Pons (tissue), 1 donor: ENCODE results near the gene EDC4.
"Not testable (repeated sequence)": the region's sequence is repeated elsewhere in the genome, so short reads cannot be mapped to it uniquely, and the experiment has no call there.

ENCODE experiments used
- DNase-seq: peaks from one replicate; pipeline ENCODE4 v3.0.0-alpha.2; 2016; ENCODE audit warnings: low spot score

Gene EDC4

DNA sequence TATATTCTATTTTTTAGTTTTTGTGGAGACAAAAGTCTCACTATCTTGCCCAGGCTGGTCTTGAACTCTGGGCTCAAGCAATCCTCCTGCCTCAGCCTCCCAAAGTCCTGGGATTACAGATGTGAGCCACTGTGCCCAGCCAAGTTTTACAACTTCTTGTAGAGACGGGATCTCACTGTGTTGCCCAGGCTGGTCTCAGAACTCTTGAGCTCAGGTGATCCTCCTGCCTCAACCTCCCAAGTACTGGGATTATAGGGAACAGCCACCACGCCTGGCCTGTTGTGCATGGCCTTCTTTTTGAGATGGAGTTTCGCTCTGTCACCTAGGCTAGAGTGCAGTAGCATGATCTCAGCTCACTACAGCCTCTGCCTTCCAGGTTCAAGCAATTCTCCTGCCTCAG lies 19.2 kb upstream of the EDC4 start:
- no peak for DNase-seq

DNA sequence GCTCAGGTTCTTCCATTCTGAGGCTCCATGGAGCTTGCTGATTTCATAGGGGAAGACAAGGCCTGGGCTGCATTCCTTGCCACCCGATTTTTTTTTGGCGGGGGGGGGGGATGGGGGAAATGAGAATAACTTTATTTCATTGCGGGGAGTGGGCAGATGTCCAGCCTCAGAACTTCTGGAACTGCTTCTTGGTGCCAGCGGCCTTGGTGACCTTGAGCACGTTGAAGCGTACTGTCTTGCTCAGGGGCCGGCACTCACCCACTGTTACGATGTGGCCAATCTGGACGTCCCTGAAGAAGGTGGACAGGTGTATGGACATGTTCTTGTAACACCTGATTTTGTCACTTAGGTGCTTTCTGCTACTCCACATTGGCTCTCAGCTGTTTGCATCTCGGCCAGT lies 17.1 kb upstream of the EDC4 start:
- DNase-seq, result no peak

DNA sequence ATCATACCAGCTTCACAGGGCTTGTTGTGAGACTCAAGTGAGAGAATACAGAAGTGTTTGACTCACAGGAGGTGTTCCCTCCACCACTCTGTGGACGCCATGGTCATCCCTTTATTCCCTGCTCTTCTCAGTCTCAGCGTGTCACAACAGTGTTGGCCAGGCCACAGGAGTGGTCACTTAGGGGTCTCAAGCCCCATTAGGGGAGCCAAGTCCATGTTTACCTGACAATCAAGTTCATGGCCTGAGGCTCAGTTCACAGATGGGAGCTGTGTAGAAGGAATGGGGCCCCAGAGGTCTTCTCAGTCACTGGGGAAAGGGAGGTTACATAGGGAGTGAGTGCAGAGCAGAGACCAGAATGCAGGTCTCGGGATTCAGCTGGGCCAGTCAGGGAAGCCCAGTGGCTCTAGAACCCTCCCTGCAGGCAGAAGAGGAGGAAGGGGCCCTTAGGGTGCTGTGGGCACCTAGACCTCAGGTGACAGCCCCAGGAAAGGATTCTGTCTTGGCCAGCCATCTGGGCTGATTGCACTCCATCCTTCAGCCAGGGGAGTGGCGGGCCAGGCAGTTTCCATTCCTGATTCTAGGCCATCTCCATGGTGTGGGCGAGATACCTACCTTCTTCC lies 15.8 kb upstream of the EDC4 start:
- DNase-seq, result no peak

DNA sequence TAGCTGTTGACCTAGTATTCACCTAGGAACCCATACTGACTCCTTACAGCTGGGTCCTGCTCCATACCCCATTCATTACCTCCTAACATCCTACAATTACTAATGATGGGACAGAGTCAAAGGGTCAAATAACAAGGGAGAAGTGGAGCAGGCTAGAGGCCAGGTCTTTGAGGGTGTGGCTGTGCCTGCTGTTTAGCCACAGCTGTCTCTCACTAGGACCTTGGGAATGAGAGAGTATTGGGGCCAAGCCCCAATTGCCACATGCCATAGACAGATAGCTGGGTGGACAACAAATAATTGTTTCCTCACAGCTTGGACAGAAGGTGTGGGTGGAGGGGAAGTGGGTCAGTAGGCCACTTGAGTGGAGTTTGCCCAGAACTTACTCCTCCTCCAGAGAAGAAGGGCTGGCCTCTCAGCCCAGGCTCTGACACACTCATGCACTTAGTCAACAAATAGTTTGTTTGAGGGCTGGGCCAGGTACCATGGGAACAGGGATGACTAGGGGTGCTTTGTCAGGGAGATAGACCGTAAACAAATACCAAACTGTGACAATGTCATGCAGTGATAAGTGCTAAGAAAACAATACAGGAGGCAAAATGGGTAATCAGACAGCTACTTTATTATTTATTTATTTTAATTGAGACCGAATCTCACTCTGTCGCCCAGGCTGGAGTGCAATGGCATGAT lies 15.2 kb upstream of the EDC4 start:
- peak; percentile 18 for DNase-seq

DNA sequence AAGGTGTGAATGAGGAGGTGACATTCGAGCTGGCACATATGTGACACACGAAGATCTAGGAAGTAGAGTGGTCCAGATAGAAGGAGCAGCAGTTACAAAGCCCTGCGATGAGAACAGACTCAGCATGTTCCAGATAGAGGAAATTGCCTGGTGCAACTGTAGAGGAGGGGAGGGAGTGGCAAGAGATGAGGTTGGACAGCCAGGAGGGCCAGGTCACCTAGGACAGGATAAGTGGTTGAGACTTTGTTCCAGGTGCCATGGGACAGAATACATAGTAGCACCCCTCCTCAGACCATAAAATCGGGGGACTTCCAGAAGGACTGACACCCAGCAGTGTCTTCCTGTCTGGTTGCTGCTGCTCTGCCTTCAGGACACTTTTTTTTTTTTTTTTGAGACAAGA lies 14.4 kb upstream of the EDC4 start:
- DNase-seq, result no peak

DNA sequence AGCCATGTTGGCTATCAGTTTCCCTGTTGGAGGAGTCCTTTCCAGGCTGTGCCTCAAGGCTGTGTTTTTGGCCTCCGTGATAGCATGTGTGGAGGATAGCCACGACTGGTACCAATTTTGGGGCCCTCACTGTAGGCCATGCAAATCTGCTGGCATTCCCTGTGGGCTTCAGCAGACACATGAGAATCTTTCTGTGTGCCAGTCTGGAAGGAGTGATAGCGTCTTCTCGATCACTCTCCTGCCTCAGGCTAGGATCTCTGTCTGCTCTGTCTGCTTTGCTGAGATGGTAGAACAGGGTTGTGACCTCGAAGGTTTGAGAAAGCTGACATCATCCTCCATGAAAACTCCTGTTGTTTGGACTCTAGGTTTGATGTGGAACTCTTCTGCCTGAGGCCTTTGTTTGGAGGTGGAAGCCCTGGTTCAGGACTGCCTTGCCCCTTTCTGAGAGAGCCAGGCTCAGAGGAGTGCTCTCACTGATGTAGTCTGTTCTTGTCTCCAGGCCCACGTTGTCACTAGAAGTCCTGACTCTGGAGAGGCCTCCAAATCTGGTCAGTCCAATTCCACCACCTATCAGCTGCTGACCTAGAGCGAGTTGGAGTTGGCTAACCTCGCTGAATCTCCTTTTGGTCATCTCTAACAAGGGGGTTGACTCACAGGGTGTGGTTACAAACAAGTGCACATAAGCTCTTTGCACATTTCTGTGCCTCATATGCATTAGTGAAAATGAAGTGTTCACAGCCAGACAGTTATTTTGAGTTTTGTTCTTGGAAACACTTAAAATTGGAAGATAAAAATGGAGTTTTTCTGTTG lies 12.1 kb upstream of the EDC4 start:
- DNase-seq, result no peak

DNA sequence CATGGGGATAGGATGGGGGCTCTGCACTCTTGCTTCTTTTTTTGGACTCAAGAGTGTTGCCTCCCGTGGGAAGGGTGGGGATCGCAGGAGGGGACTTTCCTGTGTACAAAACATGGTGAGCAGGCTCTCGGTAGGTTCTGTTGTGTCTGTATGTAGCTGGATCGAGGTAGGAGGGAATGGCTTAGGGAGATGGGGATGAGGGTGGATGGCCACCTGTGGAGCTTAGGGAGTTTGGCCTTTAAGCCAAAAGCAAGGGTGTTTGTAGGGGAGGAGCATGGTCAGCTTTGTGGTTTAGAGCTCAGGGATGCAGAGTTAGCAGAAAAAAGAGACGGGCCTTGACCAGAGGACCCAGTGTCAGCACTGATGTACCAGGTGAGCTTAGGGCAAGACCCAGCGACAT lies 11.0 kb upstream of the EDC4 start:
- no peak for DNase-seq

DNA sequence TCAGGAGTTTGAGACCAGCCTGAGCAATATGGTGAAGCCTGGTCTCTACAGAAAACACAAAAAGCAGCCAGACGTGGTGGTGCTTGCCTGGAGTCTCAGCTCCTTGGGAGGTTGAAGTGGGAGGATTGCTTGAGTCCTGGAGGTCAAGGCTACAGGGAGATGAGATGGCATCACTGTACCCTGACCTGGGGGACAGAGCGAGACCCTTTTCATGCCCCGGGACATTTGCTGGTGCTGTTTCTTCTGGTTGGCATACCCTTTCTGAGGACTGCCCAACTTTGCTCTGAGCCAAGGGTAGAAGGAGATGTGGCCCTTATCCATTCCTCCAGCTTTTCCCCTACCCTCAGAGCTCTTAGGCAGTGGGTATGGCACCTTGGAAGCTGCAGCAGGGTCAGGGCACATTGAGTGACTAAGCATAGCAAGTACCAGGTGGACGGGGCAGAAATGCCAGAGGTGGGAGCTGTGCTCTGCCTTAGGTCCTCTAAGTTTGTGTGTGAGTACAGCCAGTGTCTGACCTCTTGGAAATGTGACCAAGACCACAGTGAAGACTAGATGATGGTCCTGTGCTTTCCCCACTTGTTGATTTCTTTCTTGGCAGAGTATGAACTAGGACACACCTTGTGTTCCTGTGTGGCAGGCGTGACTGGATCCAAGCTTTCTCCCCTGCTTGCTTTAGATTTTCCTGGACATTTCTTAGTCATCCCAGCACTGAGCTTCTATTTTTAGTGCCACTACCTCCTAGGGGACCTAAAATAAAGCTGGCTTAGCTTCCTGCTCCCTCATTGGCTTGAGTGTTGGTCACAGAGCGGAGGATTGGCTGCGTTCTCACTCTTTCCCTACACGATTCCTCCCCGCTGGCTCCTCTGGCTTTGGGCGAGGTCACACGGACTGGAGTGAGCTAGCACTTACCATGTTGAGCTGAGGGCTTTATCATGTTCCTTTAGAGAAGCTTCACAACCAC lies 9.9 kb upstream of the EDC4 start:
- DNase-seq, result no peak

DNA sequence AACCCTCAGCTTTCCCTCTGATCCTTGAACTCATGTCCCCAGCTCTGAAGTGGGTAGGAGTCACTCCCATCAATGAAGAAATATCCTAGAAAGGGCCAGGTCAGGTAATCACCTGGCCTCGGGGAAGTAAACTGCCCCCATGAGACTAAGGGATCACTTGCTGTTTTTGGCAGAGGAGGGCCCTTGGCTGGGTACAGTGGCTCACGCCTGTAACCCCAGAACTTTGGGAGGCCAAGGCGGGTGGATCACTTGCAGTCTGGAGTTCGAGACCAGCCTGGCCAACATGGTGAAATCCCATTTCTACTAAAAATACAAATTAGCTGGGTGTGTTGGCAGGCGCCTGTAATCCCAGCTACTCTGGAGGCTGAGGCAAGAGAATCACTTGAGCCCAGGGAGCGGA lies 8.8 kb upstream of the EDC4 start:
- not testable (repeated sequence) for DNase-seq

DNA sequence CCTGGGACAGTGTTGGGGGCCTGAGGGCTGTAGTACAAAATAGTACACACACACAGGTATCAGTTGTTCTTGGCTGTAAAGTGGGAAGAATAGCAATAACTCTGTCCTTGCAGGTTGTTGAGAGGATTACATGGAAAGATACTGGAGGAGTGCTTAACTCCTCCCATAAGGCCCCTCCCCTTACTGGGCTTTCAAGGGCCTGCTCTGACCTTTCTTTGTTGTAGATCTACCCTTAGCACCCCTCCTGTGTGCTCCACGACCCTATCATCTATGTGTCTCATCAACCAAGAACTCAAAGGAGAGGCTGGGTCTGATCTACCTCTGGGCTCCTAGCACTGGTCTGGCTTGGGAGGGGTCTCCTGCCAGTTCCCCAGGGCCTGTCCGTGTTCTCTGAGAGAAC lies 8.3 kb upstream of the EDC4 start:
- no peak for DNase-seq

DNA sequence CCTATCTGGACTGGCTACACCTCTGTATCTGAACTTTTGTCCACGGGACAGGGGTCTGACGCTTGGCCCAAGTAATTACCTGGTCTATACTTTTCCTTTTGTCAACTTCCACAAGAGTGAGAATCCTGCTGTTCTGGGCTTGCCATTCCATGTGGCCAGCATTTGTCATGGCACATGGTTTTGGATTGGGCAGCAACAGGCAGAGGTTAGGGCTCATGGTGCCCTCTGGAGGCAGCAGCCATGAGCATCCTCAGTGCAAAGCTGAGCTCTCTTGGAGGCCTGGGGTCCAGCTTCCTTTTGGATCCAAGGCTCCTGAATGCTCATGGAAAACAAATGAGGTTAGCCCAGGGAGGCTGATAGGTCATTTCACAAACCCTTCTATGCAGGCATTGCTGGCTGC lies 7.5 kb upstream of the EDC4 start:
- DNase-seq, result no peak

DNA sequence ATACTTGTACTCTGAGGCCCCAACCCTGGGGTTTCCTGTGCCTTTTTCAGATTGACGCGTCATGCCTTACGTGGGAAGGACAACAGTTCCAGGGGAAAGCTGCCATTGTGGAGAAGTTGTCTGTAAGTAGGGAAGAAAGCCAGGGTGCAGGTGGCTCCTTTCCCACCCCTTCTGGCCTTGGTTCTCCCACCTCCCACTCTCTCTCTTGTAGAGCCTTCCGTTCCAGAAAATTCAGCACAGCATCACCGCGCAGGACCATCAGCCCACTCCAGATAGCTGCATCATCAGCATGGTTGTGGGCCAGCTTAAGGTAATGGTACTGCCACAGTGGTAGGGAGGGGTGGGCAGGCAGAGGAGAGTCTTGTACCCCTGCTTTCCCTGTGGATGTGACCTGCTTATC lies 4.6 kb upstream of the EDC4 start:
- DNase-seq, result no peak

DNA sequence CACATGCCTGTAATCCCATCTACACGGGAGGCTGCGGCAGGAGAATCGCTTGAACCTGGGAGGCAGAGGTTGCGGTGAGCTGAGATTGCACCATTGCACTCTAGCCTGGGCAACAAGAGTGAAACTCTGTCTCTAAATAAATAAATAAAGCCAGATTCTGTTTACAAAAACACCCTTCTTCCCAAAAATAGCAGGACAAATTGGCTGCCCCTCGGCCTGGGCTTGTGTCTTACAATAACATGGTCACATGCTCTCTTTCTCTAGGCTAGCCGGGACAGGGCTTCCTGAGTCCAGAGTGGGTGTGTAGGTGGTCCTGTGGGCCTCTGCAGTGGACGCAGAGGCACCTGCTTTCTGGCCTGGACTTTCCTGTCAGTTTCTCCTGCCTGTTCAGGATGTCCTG lies 3.2 kb upstream of the EDC4 start:
- no peak for DNase-seq

DNA sequence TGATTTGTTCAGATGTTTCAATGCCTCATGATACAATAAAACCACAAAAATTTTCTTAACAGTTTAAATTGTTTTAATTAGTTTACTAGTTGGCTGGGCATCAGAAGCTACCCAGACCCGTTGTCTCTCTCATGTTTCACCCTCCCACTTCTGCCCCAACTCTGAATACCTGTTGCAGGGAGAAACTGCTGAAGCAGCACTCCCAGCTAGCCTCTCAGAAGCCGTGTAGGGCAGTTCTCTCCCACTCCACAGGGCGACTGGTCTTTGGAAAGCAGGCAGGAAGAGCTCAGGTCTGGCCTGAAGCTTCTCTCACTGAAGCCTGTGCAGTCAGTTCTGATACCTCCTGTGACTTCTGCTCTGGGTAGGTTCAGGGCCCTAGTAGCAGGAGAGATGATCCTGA lies 1.6 kb upstream of the EDC4 start:
- DNase-seq, result no peak

DNA sequence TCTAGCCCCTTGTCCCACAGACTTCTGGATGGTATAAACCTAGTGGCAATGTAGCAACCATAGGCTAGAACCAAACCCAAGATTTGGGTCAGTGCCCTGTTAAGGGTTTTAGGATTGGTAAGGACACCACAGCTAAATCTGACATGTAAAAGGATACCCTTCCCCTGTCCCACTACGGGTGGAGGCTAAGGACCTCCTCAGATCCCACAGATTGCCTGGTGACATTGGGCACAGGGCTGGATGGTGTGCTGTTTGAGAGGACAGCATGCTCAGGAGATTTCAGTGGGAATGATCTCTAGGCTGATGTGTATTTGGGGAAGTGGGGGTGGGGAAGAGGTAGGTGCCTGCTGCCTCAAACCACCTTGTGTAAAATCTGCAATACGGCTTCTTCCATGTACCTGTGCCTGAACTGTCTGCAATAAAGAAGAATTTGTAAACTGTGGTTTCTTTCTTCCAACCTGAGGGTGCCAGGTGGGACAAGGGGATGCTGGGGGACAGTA lies 671 bp upstream of the EDC4 start:
- no peak for DNase-seq

DNA sequence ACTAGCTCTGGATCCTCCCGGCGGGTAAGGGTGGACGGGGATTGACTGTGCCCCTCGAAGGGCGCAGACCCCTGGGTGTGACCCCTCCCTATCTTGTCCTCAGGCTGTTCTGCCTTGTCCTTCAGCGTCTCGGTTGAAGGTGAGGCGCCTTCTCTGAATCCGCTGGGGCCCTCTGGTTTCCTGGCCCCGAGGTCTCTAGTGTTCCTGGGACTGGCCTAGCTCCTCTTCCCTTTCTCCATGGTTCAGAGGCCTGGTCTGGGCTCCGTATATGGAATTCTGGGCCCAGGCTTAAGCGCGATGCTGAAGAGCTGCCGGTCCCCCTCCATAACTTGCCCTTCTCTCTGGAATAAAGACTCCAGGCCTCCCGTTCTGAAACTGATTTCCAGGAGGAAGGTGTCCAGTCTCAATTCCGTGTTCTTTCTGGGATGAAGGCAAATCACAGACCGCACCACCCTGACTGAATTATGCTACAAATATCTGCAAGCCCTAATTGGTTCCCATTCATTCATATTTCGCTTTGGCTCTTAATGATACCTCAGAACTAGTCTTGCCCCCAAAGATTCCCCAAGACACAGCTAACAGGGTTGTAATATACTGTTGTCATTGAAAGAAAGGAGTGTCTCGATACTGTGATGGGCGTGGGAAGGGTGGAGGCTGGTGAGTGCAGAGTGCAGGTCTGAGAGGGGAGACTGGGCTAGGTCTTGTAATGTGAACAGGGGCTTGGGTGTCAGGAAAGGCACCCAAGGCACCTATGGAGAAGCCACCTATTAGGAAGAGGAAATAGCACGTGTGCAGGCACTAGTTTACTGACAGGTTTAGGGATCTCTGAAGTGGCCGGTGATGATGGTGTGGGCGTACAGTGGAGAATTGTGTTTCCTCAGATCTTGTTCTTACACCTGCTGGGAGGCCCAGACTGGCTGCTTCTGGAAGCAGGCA lies 851 bp downstream of the EDC4 start:
- DNase-seq, result no peak

DNA sequence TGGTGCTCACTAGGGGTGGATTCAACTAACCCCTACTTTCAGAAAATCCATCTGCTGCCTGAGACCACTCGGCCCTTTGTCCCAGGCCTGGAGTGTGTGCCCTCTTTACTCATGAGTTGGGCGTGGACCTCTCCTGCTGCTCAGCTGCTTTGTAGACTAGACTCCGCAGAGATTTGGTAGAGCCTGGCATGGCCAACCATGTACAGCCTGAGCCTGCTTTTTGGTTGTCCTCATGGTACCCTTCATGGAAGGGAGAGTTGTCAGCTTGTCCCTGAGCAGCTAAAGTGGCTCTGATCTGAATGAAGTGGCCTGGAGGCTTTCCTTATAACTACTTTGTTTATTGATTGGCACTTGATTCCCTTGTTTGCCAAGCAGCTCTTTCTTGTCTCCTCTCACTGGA lies 1.5 kb downstream of the EDC4 start:
- DNase-seq, result no peak

DNA sequence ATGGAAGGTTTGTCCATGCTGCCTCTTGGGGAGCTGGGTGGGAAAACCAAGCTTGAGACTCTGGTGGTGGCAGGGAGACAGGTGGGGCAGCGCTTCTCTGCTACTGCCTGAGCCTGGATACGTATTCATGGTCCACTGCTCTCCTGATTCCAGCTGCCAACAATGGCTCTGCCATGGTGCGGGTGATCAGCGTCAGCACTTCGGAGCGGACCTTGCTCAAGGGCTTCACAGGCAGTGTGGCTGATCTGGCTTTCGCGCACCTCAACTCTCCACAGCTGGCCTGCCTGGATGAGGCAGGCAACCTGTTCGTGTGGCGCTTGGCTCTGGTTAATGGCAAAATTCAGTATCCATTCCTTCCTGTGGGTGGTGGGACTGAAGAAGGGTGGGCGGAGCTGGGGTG lies 4.2 kb downstream of the EDC4 start:
- DNase-seq, result no peak

DNA sequence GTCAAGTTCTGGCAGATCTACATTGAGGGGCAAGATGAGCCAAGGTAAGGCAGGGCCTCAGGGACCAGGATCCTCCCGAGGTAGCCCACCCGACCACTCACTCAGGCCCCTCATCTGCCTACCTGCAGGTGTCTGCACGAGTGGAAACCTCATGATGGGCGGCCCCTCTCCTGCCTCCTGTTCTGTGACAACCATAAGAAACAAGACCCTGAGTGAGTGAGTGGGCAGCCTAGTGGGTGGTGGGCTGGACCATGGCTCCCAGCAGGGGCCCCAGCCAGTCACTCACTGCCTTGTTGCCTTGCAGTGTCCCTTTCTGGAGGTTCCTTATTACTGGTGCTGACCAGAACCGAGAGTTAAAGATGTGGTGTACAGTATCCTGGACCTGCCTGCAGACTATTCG lies 5.4 kb downstream of the EDC4 start:
- no peak for DNase-seq

DNA sequence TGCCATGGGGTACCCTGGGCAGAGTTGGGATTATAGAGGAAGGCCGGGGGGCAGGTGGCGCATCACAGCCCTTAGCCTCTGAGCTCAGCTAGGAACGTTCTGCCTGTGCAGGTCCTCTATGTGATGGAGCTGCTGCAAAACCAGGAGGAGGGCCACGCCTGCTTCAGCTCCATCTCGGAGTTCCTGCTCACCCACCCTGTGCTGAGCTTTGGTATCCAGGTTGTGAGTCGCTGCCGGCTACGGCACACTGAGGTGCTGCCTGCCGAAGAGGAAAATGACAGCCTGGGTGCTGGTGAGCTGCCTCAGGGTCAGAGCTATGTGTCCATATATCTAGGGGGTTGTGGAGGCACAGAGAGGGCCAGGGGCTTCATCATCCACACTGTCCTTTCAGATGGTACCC lies 6.0 kb downstream of the EDC4 start:
- DNase-seq, result no peak

DNA sequence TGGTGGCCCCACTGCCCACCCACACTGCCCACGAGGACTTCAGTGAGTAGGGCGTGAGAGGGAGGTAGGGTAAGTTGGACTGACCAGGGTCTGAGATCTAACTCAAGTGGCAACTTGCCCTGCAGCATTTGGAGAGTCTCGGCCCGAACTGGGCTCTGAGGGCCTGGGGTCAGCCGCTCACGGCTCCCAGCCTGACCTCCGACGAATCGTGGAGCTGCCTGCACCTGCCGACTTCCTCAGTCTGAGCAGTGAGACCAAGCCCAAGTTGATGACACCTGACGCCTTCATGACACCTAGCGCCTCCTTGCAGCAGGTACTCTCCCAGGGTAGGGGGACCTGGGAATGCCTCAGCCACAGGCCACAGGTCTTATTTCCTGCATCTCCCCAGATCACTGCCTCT lies 6.6 kb downstream of the EDC4 start:
- DNase-seq, result no peak
